ENCODE data around the gene RAPGEF5. TPM values are rescaled to one million over a fixed set of nuclear protein-coding genes. Genes with fewer than 3 reads are reported as not detected.

Gene RAPGEF5
- total RNA-seq, 1 donor from 2014 or later = 9.9 TPM

DNA sequence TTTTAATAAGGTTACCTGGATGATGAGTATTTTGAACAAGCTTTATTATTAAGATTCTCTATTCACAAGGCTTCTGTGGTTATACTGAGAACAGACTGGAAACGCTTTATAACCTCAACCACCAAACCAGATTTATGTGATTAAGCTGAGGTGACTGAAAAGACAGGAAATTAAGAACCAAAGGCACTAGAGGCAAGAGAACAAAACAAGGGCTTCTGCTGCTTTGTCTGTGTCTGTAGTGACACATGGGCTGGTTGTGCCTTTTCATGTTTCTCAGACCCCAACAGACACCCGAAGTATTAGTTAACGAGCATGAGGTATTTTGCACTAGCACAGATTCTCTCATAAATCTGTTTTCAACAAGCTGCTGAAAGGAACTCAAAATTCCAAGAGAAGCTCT, 64.4 kb downstream of the RAPGEF5 start:
- Mint-ChIP-seq H3K27ac (no peak overlapping the region), H3K36me3 (ENCODE audit: insufficient read depth) (peaks cover 10% of the 10 kb centered on the region), H3K4me3 (ENCODE audit: low read depth) (no peak overlapping the region), H3K4me1 (ENCODE audit: low read depth) (peaks cover 2% of the 10 kb centered on the region), H3K27me3 (peaks cover 3% of the 10 kb centered on the region), H3K9me3 (ENCODE audit: low read depth) (peaks cover 8% of the 10 kb centered on the region)
- no peak for DNase-seq (ENCODE audit: low spot score, unreplicated experiment)
- TF ChIP-seq, protein P1, sequence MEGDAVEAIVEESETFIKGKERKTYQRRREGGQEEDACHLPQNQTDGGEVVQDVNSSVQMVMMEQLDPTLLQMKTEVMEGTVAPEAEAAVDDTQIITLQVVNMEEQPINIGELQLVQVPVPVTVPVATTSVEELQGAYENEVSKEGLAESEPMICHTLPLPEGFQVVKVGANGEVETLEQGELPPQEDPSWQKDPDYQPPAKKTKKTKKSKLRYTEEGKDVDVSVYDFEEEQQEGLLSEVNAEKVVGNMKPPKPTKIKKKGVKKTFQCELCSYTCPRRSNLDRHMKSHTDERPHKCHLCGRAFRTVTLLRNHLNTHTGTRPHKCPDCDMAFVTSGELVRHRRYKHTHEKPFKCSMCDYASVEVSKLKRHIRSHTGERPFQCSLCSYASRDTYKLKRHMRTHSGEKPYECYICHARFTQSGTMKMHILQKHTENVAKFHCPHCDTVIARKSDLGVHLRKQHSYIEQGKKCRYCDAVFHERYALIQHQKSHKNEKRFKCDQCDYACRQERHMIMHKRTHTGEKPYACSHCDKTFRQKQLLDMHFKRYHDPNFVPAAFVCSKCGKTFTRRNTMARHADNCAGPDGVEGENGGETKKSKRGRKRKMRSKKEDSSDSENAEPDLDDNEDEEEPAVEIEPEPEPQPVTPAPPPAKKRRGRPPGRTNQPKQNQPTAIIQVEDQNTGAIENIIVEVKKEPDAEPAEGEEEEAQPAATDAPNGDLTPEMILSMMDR (IDR thresholded peaks at IDR 0.05; ENCODE audit: unreplicated experiment) = no peak

DNA sequence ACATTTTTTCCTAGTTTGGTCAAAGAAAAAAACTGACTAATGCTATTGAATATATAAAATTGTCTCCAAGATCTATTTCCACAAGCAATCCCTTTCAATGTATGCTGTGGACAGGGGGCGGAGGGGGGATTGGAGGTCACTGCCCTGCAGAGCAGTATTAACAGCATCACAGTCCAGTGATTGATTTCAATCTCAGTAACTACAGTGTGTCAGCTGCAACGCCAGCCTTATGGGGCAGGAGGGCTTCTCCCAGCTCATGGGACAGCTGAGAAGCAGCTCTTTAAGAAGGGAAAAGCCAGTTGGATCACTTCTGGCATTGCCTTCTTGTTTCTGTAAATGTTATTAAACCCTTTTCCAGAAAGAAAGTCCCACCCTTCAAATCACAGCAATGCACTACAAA, 65.0 kb downstream of the RAPGEF5 start:
- no peak for DNase-seq (ENCODE audit: low spot score, unreplicated experiment)
- TF ChIP-seq, protein P1 (IDR thresholded peaks at IDR 0.05; ENCODE audit: unreplicated experiment) = no peak
- H3K9me3 Mint-ChIP-seq (ENCODE audit: low read depth) = peaks cover 8% of the 10 kb centered on the region
- H3K27me3 Mint-ChIP-seq = peaks cover 3% of the 10 kb centered on the region
- H3K4me3 Mint-ChIP-seq (ENCODE audit: low read depth) = no peak overlapping the region
- H3K4me1 Mint-ChIP-seq (ENCODE audit: low read depth) = peaks cover 2% of the 10 kb centered on the region
- no peak overlapping the region for H3K27ac Mint-ChIP-seq
- peaks cover 10% of the 10 kb centered on the region for H3K36me3 Mint-ChIP-seq (ENCODE audit: insufficient read depth)

DNA sequence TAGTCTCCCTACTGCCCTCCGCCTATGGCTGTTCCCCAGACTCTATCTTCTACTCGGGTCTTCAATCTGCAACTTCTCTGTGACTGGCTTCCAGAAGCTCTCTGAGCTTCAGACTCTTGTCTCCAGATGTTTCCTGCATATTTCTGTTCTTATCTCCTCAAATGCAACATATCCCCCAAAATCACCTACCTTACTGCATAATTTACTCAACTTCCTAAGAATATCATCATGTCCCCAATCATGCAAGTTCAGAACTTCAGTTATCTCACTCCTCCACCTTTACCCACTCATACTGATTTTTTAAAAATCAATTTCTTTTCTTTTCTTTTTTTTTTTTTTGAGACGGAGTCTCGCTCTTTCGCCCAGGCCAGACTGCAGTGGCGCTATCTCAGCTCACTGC, 68.8 kb downstream of the RAPGEF5 start:
- peaks cover 10% of the 10 kb centered on the region for H3K36me3 Mint-ChIP-seq (ENCODE audit: insufficient read depth)
- no peaks in the 10 kb centered on the region for H3K4me1 Mint-ChIP-seq (ENCODE audit: low read depth)
- H3K27me3 Mint-ChIP-seq = no peaks in the 10 kb centered on the region
- H3K27ac Mint-ChIP-seq = no peak overlapping the region
- DNase-seq (ENCODE audit: low spot score, unreplicated experiment) = no peak
- TF ChIP-seq, protein P1 (IDR thresholded peaks at IDR 0.05; ENCODE audit: unreplicated experiment) = no peak
- peaks cover 8% of the 10 kb centered on the region for H3K9me3 Mint-ChIP-seq (ENCODE audit: low read depth)
- H3K4me3 Mint-ChIP-seq (ENCODE audit: low read depth) = no peak overlapping the region

DNA sequence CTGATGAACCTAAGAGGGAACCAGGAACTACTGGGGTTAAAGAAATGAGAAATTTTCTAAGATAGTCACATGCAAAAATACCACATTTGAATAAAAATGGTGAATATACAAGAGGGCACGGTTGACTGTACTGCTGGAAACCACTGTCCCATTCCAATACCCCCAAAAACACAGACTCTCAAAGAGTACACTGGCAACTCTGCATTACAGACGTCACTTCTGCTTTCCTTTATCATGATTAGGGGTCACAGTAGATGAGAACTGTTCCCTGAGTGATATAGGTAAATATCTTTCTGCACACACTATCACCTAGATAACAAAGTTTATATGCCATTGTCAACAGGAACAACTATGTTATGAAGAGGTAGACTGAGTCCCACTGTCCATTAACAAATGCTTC, 69.5 kb downstream of the RAPGEF5 start:
- Mint-ChIP-seq H3K36me3 (ENCODE audit: insufficient read depth) (peaks cover 10% of the 10 kb centered on the region), H3K9me3 (ENCODE audit: low read depth) (peaks cover 8% of the 10 kb centered on the region), H3K27ac (no peak overlapping the region), H3K27me3 (no peaks in the 10 kb centered on the region), H3K4me3 (ENCODE audit: low read depth) (no peak overlapping the region), H3K4me1 (ENCODE audit: low read depth) (no peaks in the 10 kb centered on the region)
- TF ChIP-seq, protein P1 (IDR thresholded peaks at IDR 0.05; ENCODE audit: unreplicated experiment) = no peak
- DNase-seq (ENCODE audit: low spot score, unreplicated experiment) = no peak

DNA sequence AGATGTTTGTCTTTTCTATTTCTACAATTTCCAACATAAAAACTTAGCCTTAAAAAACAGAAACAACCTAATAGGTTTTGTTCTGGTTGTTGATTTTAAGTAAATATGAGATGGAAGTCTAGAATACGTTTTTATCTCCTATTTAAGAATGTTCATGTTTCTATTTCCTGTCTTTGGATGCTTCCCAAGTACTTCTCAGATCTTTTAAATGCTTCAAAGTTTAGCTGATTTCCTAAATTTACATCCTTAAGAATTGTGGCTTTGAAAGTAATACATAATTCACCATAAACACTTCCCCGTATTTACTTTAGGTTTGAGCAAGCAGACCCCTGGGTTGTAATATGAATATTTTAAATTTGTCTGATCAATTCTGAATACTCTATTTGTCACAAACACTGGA, 70.5 kb downstream of the RAPGEF5 start:
- H3K9me3 Mint-ChIP-seq (ENCODE audit: low read depth) = peaks cover 8% of the 10 kb centered on the region
- peaks cover 10% of the 10 kb centered on the region for H3K36me3 Mint-ChIP-seq (ENCODE audit: insufficient read depth)
- TF ChIP-seq, protein P1 (IDR thresholded peaks at IDR 0.05; ENCODE audit: unreplicated experiment) = no peak

More for the DNA sequence above, 70.5 kb downstream of the RAPGEF5 start:
- Mint-ChIP-seq H3K27ac (no peak overlapping the region), H3K4me3 (ENCODE audit: low read depth) (no peak overlapping the region), H3K27me3 (no peaks in the 10 kb centered on the region), H3K4me1 (ENCODE audit: low read depth) (no peaks in the 10 kb centered on the region)
- no peak for DNase-seq (ENCODE audit: low spot score, unreplicated experiment)

Data from progenitor cell of endocrine pancreas (in vitro differentiated cells).